Measurements from ENCODE around the gene BAZ1B. TPM values are rescaled to one million over a fixed set of nuclear protein-coding genes. Genes with fewer than 3 reads are reported as not detected.
A peak's percentile ranks its signal among the peaks of the same experiment; 100 is the strongest.
"Not testable (repeated sequence)": the region's sequence is repeated elsewhere in the genome, so short reads cannot be mapped to it uniquely, and the experiment has no call there.

BAZ1B gene
- total RNA-seq, 1 experiment from 2014 or later = 44.6 TPM

DNA sequence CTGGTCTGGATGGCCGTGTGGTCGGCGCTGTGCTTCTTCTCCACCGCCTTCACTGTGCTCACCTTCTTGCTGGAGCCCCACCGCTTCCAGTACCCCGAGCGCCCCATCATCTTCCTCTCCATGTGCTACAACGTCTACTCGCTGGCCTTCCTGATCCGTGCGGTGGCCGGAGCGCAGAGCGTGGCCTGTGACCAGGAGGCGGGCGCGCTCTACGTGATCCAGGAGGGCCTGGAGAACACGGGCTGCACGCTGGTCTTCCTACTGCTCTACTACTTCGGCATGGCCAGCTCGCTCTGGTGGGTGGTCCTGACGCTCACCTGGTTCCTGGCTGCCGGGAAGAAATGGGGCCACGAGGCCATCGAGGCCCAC is 87.4 kb downstream of the BAZ1B start:
- Mint-ChIP-seq H3K36me3 (ENCODE audit: insufficient read depth, unreplicated experiment) (peaks cover 20% of the 10 kb centered on the region), H3K27ac (ENCODE audit: unreplicated experiment) (no peak overlapping the region), H3K9me3 (ENCODE audit: low read depth, unreplicated experiment) (no peaks in the 10 kb centered on the region), H3K4me3 (ENCODE audit: low read depth, unreplicated experiment) (peak overlapping the region; percentile 50), H3K4me1 (ENCODE audit: low read depth, unreplicated experiment) (no peaks in the 10 kb centered on the region), H3K27me3 (ENCODE audit: unreplicated experiment) (no peaks in the 10 kb centered on the region)
- TF ChIP-seq, protein P1, sequence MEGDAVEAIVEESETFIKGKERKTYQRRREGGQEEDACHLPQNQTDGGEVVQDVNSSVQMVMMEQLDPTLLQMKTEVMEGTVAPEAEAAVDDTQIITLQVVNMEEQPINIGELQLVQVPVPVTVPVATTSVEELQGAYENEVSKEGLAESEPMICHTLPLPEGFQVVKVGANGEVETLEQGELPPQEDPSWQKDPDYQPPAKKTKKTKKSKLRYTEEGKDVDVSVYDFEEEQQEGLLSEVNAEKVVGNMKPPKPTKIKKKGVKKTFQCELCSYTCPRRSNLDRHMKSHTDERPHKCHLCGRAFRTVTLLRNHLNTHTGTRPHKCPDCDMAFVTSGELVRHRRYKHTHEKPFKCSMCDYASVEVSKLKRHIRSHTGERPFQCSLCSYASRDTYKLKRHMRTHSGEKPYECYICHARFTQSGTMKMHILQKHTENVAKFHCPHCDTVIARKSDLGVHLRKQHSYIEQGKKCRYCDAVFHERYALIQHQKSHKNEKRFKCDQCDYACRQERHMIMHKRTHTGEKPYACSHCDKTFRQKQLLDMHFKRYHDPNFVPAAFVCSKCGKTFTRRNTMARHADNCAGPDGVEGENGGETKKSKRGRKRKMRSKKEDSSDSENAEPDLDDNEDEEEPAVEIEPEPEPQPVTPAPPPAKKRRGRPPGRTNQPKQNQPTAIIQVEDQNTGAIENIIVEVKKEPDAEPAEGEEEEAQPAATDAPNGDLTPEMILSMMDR (IDR thresholded peaks at IDR 0.05; ENCODE audit: unreplicated experiment) = no peak
- DNase-seq = no peak
- intact Hi-C loops (cut with micrococcal nuclease; ENCODE audit: unreplicated experiment) = loop anchor here (10.0 kb wide), 1 partner anchor 90 kb away; no protein-coding TSS in a partner anchor
- no TSS peak for BruUV-seq (replicated peaks)
- CTCF ChIA-PET = no interaction called here

DNA sequence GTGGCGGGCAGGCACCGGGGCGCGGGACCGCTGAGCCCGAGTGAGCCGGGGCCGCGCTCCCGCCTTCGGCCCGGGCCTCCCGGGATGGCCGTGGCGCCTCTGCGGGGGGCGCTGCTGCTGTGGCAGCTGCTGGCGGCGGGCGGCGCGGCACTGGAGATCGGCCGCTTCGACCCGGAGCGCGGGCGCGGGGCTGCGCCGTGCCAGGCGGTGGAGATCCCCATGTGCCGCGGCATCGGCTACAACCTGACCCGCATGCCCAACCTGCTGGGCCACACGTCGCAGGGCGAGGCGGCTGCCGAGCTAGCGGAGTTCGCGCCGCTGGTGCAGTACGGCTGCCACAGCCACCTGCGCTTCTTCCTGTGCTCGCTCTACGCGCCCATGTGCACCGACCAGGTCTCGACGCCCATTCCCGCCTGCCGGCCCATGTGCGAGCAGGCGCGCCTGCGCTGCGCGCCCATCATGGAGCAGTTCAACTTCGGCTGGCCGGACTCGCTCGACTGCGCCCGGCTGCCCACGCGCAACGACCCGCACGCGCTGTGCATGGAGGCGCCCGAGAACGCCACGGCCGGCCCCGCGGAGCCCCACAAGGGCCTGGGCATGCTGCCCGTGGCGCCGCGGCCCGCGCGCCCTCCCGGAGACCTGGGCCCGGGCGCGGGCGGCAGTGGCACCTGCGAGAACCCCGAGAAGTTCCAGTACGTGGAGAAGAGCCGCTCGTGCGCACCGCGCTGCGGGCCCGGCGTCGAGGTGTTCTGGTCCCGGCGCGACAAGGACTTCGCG is 88.0 kb downstream of the BAZ1B start:
- Mint-ChIP-seq H3K27me3 (ENCODE audit: unreplicated experiment) (no peaks in the 10 kb centered on the region), H3K4me3 (ENCODE audit: low read depth, unreplicated experiment) (peak overlapping the region; percentile 50), H3K27ac (ENCODE audit: unreplicated experiment) (no peak overlapping the region), H3K36me3 (ENCODE audit: insufficient read depth, unreplicated experiment) (peaks cover 20% of the 10 kb centered on the region), H3K9me3 (ENCODE audit: low read depth, unreplicated experiment) (no peaks in the 10 kb centered on the region), H3K4me1 (ENCODE audit: low read depth, unreplicated experiment) (no peaks in the 10 kb centered on the region)
- DNase-seq = no peak
- TF ChIP-seq, protein P1 (IDR thresholded peaks at IDR 0.05; ENCODE audit: unreplicated experiment) = no peak
- intact Hi-C loops (cut with micrococcal nuclease; ENCODE audit: unreplicated experiment) = loop anchor here (10.0 kb wide), 1 partner anchor 89 kb away; no protein-coding TSS in a partner anchor
- CTCF ChIA-PET = no interaction called here
- no TSS peak for BruUV-seq (replicated peaks)

DNA sequence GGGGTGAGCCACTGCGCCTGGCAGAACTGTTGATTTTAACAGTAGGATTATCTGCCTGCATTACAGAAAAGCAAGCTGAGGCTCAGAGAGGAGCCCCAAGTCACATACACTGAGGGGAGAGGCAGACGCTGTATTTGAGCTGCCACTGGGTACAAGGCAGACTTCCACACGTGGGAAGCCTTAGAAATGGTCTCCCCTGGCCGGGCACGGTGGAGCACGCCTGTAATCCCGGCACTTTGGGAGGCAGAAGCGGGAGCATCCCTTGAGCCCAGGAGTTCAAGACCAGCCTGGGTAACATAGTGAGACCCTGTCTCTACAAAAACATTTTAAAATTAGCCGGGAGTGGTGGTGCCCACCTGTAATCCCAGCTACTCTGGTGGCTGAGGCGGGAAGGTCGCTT is 89.4 kb downstream of the BAZ1B start:
- CTCF ChIA-PET = interaction anchor here (1.2 kb wide), 1 partner anchor 10 kb away, joined by 3 read pairs; no protein-coding TSS in a partner anchor
- Mint-ChIP-seq H3K4me3 (ENCODE audit: low read depth, unreplicated experiment) (no peak overlapping the region), H3K27me3 (ENCODE audit: unreplicated experiment) (no peaks in the 10 kb centered on the region), H3K27ac (ENCODE audit: unreplicated experiment) (no peak overlapping the region), H3K36me3 (ENCODE audit: insufficient read depth, unreplicated experiment) (peaks cover 19% of the 10 kb centered on the region), H3K4me1 (ENCODE audit: low read depth, unreplicated experiment) (no peaks in the 10 kb centered on the region), H3K9me3 (ENCODE audit: low read depth, unreplicated experiment) (no peaks in the 10 kb centered on the region)
- TF ChIP-seq, protein P1 (IDR thresholded peaks at IDR 0.05; ENCODE audit: unreplicated experiment) = no peak
- intact Hi-C loops (cut with micrococcal nuclease; ENCODE audit: unreplicated experiment) = loop anchor here (10.0 kb wide), 1 partner anchor 88 kb away; no protein-coding TSS in a partner anchor
- DNase-seq = no peak
- BruUV-seq (replicated peaks) = no TSS peak

DNA sequence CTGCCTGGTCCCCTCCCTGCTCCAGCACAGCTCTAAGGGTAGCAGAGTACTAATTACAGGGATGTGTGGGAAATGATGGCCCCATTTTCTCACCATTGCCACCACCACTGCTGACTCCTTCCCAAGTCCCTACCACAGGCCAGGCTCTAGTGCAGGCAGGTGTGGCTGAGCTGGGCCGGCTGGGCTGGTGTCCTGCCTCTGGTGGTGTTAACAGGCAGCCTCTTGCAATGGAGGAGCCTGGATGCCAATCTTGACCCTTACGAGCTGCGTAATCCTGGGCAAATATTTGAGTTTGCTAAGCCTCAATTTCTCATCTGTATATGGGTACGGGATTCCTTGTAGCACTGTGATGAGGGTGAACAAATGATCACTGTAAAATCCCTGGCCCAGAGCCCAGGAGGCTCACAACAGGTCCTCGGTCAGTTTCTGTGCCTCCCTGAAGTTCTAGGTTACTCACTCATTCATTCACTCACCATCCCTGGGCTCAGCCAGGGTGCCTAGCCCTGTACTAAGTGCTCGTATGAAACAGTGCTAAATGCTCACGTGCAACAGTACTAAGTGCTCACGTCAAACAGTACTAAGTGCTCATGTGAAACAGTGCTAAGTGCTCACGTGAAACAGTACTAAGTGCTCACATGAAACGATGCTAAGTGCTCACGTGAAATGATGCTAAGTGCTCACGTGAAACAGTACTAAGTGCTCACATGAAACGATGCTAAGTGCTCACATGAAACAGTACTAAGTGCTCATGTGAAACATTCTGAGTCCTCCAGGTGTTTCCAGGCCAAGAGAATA is 90.9 kb downstream of the BAZ1B start:
- Mint-ChIP-seq H3K36me3 (ENCODE audit: insufficient read depth, unreplicated experiment) (peaks cover 16% of the 10 kb centered on the region), H3K4me3 (ENCODE audit: low read depth, unreplicated experiment) (no peak overlapping the region), H3K4me1 (ENCODE audit: low read depth, unreplicated experiment) (no peaks in the 10 kb centered on the region), H3K27me3 (ENCODE audit: unreplicated experiment) (no peaks in the 10 kb centered on the region), H3K27ac (ENCODE audit: unreplicated experiment) (no peak overlapping the region), H3K9me3 (ENCODE audit: low read depth, unreplicated experiment) (no peaks in the 10 kb centered on the region)
- TF ChIP-seq, protein P1 (IDR thresholded peaks at IDR 0.05; ENCODE audit: unreplicated experiment) = no peak
- no TSS peak for BruUV-seq (replicated peaks)
- intact Hi-C loops (cut with micrococcal nuclease; ENCODE audit: unreplicated experiment) = loop anchor here (10.0 kb wide), 1 partner anchor 86 kb away; no protein-coding TSS in a partner anchor
- CTCF ChIA-PET = no interaction called here
- peak; percentile 19 for DNase-seq

DNA sequence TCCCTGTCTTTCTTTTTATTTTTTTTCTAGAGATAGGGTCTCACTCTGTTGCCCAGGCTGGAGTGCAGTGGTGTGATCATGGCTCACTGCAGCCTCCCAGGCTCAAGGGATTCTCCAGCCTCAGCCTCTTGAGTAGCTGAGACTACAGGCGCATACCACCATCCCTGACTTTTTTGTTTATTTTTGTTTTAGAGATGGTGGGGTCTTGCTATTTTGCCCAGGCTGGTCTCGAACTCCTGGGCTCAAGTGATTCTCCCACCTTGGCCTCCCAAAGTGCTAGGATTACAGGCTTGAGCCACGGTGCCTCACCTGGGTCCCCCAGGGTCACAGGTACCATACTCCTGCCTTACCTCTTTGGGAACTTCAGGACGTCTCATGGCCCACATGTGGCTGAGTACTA is 91.6 kb downstream of the BAZ1B start:
- CTCF ChIA-PET; BruUV-seq (replicated peaks); DNase-seq; H3K4me3 Mint-ChIP-seq (ENCODE audit: low read depth, unreplicated experiment); H3K4me1 Mint-ChIP-seq (ENCODE audit: low read depth, unreplicated experiment); H3K9me3 Mint-ChIP-seq (ENCODE audit: low read depth, unreplicated experiment); H3K27me3 Mint-ChIP-seq (ENCODE audit: unreplicated experiment); H3K27ac Mint-ChIP-seq (ENCODE audit: unreplicated experiment): not testable (repeated sequence)
- peaks cover 16% of the 10 kb centered on the region for H3K36me3 Mint-ChIP-seq (ENCODE audit: insufficient read depth, unreplicated experiment)
- intact Hi-C loops (cut with micrococcal nuclease; ENCODE audit: unreplicated experiment) = loop anchor here (10.0 kb wide), 1 partner anchor 86 kb away; no protein-coding TSS in a partner anchor

Data from Calu3 (cell line).